HepG2 (cell line): ENCODE results near the gene BCAM. TPM values are rescaled to one million over a fixed set of nuclear protein-coding genes. Genes with fewer than 3 reads are reported as not detected.

Source experiments
- ARNT2 ChIP-seq: sonication (generic); formaldehyde crosslinking; IDR thresholded peaks from 2 replicates; pipeline ENCODE4 v1.8.0; 2022; ENCODE audit warnings: mild to moderate bottlenecking, low read depth, missing genetic modification reagents, moderate library complexity
- CBFB ChIP-seq: sonication (generic); formaldehyde crosslinking; IDR thresholded peaks from 2 replicates; pipeline ENCODE4 v1.4.0; 2020; ENCODE audit warnings: missing genetic modification reagents
- ESRRA ChIP-seq: sonication (generic); formaldehyde crosslinking; IDR thresholded peaks from 2 replicates; pipeline ENCODE4 v1.5.1; 2020; ENCODE audit warnings: mild to moderate bottlenecking, low read depth, missing genetic modification reagents
- ETS1 ChIP-seq: sonication (generic); formaldehyde crosslinking; IDR thresholded peaks from 2 replicates; pipeline ENCODE4 v1.4.0; 2020; ENCODE audit warnings: missing genetic modification reagents
- KLF12 ChIP-seq: sonication (generic); formaldehyde crosslinking; IDR thresholded peaks from 2 replicates; pipeline ENCODE4 v1.4.0; 2020; ENCODE audit warnings: missing genetic modification reagents, borderline replicate concordance
- KLF15 ChIP-seq: sonication (generic); formaldehyde crosslinking; IDR thresholded peaks from 2 replicates; pipeline ENCODE4 v1.8.1; 2023; ENCODE audit warnings: borderline replicate concordance, mild to moderate bottlenecking, inconsistent platforms, missing genetic modification reagents, mixed read lengths
- RXRB ChIP-seq: IDR thresholded peaks from 2 replicates; pipeline ENCODE4 v1.6.1; 2016; ENCODE audit warnings: borderline replicate concordance, missing genetic modification reagents, missing compliant biosample characterization
- TCF12 ChIP-seq, 2 experiments: fragments of 450-650 bp in 1 of 2; sonication (generic) in 1 of 2; formaldehyde crosslinking in 1 of 2; IDR thresholded peaks; 2 replicates each; pipeline versions ENCODE4 v1.6.1 to v1.8.0; 2017 to 2022; ENCODE audit warnings: antibody characterized with exemption in 1 of 2, mild to moderate bottlenecking in 1 of 2, missing genetic modification reagents in 1 of 2, moderate library complexity in 1 of 2
- TRIM24 ChIP-seq: sonication (generic); formaldehyde crosslinking; IDR thresholded peaks from 2 replicates; pipeline ENCODE4 v1.8.0; 2022; ENCODE audit warnings: mild to moderate bottlenecking, missing genetic modification reagents
- ZBTB3 ChIP-seq: sonication (generic); formaldehyde crosslinking; IDR thresholded peaks from 2 replicates; pipeline ENCODE4 v1.4.0; 2020; ENCODE audit warnings: low read depth, mild to moderate bottlenecking, moderate library complexity, missing genetic modification reagents, borderline replicate concordance
- ZFX ChIP-seq: sonication (generic); formaldehyde crosslinking; IDR thresholded peaks from 2 replicates; pipeline ENCODE4 v1.4.0; 2020; ENCODE audit warnings: mild to moderate bottlenecking, low read depth, missing genetic modification reagents, moderate library complexity
- ZNF263 ChIP-seq: sonication (generic); formaldehyde crosslinking; IDR thresholded peaks from 2 replicates; pipeline ENCODE4 v1.4.0; 2020; ENCODE audit warnings: missing genetic modification reagents
- ZNF281 ChIP-seq: sonication (generic); formaldehyde crosslinking; IDR thresholded peaks from 2 replicates; pipeline ENCODE4 v1.4.0; 2020; ENCODE audit warnings: missing genetic modification reagents, borderline replicate concordance
- ZNF446 ChIP-seq: sonication (generic); formaldehyde crosslinking; IDR thresholded peaks from 2 replicates; pipeline ENCODE4 v1.5.0; 2020; ENCODE audit warnings: mild to moderate bottlenecking, missing genetic modification reagents
- ZNF510 ChIP-seq: sonication (generic); formaldehyde crosslinking; IDR thresholded peaks from 2 replicates; pipeline ENCODE4 v1.4.0; 2020; ENCODE audit warnings: low read depth, mild to moderate bottlenecking, missing genetic modification reagents
- ZNF556 ChIP-seq: sonication (generic); formaldehyde crosslinking; IDR thresholded peaks from 2 replicates; pipeline ENCODE4 v1.4.0; 2020; ENCODE audit warnings: mild to moderate bottlenecking, missing genetic modification reagents, borderline replicate concordance
- ZNF746 ChIP-seq: sonication (generic); formaldehyde crosslinking; IDR thresholded peaks from 2 replicates; pipeline ENCODE4 v1.8.0; 2022; ENCODE audit warnings: mild to moderate bottlenecking, missing genetic modification reagents
- ZNF747 ChIP-seq: sonication (generic); formaldehyde crosslinking; IDR thresholded peaks from 2 replicates; pipeline ENCODE4 v1.8.1; 2023; ENCODE audit warnings: missing genetic modification reagents, mild to moderate bottlenecking, borderline replicate concordance
- ZNF776 ChIP-seq: sonication (generic); formaldehyde crosslinking; IDR thresholded peaks from 2 replicates; pipeline ENCODE4 v1.4.0; 2020; ENCODE audit warnings: mild to moderate bottlenecking, missing genetic modification reagents
- polyA plus RNA-seq, 8 experiments: library from polyadenylated mRNA; depleted of rRNA in 3 of 8; stranded (reverse) in 7 of 8; unstranded in 1 of 8; fragments of >200 nt; fragmentation: Illumina TruSeq in 4 of 8; extraction: Trizol in 4 of 8; gene quantifications; 2 replicates each; pipeline versions ENCODE4 v1.2.1 to v1.2.3, GENCODE V29; 2011 to 2016; ENCODE audit warnings: low read depth in 4 of 8, missing spikeins in 1 of 8, mixed read lengths in 1 of 8; ENCODE audit not compliant: insufficient read depth in 1 of 8
- total RNA-seq, 5 experiments: library from RNA; depleted of rRNA; stranded (reverse); fragments of >200 nt; fragmentation: Illumina TruSeq; extraction: Trizol; gene quantifications; 2 replicates each; pipeline ENCODE4 v1.2.3, GENCODE V29; 2016; ENCODE audit warnings: low read depth in 1 of 5
- TF ChIP-seq, protein P1 (sequence below): sonication (generic); formaldehyde crosslinking; IDR thresholded peaks from 2 replicates; pipeline ENCODE4 v1.4.0; 2020; ENCODE audit warnings: missing genetic modification reagents
- TF ChIP-seq, protein P2 (sequence below): sonication (generic); formaldehyde crosslinking; IDR thresholded peaks from 2 replicates; pipeline ENCODE4 v1.8.1; 2023; ENCODE audit warnings: mild to moderate bottlenecking, moderate library complexity, missing genetic modification reagents

Gene BCAM
- total and polyA plus RNA-seq, 2 of the 13 experiments (the other 11 are each of a cell fraction or from before 2014, with no cell fraction given), result 51.2 to 62.7 TPM

DNA sequence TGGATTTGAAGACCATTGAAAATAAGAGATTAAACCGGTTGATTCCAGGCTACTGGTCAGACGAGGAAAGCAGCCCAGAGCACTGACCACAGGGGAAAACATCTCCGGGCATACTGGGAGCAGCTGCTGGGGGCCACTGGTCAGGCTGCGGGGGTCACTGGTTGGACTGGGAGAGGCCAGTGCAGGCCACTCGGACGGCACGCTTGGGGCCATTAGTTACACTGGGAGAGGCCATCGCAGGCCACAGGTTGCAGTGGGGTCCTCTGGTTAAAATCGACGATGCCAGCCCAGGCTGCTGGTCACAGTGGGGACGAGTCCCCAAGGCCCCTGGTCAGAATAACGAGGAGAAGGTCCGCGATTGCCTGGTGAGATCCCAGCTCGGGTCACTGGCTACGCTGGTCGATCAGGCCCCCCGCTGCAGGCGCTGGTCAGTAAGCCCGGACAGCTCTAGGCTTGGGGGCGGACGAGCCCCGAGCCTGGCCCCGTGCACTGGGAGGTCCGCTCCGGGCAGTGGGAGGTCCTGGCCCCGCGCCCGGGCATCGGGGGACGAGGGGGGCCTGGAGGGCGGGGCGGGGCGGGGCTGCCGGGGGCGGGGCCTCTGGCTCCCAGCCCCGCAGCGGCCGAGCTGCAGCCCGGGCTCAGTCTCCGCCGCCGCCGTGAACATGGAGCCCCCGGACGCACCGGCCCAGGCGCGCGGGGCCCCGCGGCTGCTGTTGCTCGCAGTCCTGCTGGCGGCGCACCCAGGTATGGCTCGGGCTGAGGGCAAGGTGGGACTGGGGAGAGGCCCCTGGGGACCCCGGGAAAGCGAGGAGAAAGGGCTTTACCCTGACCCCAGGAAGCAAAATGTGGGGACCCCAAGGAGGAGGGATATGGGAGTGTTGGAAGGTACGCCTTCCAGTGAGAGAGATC is at the start of gene BCAM (continued):
- peak; percentile 70; the same call in 1 of the 2 replicates for TF ChIP-seq ARNT2 (CRISPR knock-in tag)
- peak; percentile 81 for TF ChIP-seq ZFX
- TF ChIP-seq TRIM24 (CRISPR knock-in tag), result no peak
- TF ChIP-seq, protein P1, sequence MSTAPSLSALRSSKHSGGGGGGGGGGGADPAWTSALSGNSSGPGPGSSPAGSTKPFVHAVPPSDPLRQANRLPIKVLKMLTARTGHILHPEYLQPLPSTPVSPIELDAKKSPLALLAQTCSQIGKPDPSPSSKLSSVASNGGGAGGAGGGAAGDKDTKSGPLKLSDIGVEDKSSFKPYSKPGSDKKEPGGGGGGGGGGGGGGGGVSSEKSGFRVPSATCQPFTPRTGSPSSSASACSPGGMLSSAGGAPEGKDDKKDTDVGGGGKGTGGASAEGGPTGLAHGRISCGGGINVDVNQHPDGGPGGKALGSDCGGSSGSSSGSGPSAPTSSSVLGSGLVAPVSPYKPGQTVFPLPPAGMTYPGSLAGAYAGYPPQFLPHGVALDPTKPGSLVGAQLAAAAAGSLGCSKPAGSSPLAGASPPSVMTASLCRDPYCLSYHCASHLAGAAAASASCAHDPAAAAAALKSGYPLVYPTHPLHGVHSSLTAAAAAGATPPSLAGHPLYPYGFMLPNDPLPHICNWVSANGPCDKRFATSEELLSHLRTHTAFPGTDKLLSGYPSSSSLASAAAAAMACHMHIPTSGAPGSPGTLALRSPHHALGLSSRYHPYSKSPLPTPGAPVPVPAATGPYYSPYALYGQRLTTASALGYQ, result 0 out of 2 replicates have a peak, but pooled peaks have one; percentile 29
- TF ChIP-seq, protein P2, sequence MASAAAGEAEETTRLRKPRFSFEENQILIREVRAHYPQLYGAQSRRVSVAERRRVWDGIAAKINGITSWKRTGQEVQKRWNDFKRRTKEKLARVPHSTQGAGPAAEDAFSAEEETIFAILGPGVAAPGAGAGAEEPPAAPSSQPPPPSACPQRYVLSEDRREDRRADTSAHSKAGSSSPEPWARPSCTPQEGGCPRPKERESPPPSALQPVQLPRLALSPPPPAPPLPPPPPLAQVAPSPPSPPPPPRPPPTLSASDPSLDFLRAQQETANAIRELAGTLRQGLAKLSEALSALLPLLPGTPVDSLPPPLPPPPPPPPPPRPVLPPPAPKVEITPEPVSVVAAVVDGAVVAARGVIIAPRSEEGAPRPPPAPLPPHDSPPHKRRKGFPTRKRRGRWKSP (CRISPR knock-in tag), result no peak
- 0 out of 2 replicates have a peak, but pooled peaks have one; percentile 48 for TF ChIP-seq ESRRA
- TF ChIP-seq ZNF263 (CRISPR knock-in tag), result 0 out of 2 replicates have a peak, but pooled peaks have one; percentile 16
- TF ChIP-seq ZNF747, result peak; percentile 22; the same call in 1 of the 2 replicates
- peak; percentile 88; the same call in 1 of the 2 replicates for TF ChIP-seq ZNF776 (CRISPR knock-in tag)
- TF ChIP-seq ZNF556 (CRISPR knock-in tag), result no peak
- peak; percentile 75 for TF ChIP-seq ZBTB3
- TF ChIP-seq KLF12, result no peak
- TF ChIP-seq CBFB, result no peak
- TF ChIP-seq ETS1 (CRISPR knock-in tag), result no peak; the same call in 1 of the 2 replicates
- TF ChIP-seq TCF12 (IDR thresholded peaks at IDR 0.05), result no peak
- TF ChIP-seq TCF12 (CRISPR knock-in tag; IDR thresholded peaks at IDR 0.05), result peak; percentile 35; the same call in 1 of the 2 replicates
- TF ChIP-seq KLF15 (CRISPR knock-in tag), result no peak
- TF ChIP-seq ZNF746 (CRISPR knock-in tag), result no peak; the same call in 1 of the 2 replicates
- TF ChIP-seq RXRB (CRISPR knock-in tag), result 0 out of 2 replicates have a peak, but pooled peaks have one; percentile 16
- TF ChIP-seq ZNF446 (CRISPR knock-in tag), result no peak
- TF ChIP-seq ZNF510 (CRISPR knock-in tag), result peak; percentile 55; the same call in 1 of the 2 replicates
- TF ChIP-seq ZNF281, result peak; percentile 44; the same call in 1 of the 2 replicates
